Stimulated activated CD8-positive, alpha-beta memory T cell treated with anti-CD3 and anti-CD28 coated beads, Interleukin-15, amount 100 ng/mL, for 24 hours (primary cell): ENCODE measurements around the gene TRIML2.

ENCODE experiments used
- DNase-seq: peaks from one replicate; pipeline ENCODE4 v3.0.0-alpha.2; 2020; ENCODE audit warnings: low read depth

The TRIML2 gene

GRCh38 chr4:188109157-188109755 is at the start of gene TRIML2:
TRIML2 (minus strand) TSS chr4:188109603; CDS start chr4:188105368, 4,235 bp downstream.
- no peak for DNase-seq

DNA sequence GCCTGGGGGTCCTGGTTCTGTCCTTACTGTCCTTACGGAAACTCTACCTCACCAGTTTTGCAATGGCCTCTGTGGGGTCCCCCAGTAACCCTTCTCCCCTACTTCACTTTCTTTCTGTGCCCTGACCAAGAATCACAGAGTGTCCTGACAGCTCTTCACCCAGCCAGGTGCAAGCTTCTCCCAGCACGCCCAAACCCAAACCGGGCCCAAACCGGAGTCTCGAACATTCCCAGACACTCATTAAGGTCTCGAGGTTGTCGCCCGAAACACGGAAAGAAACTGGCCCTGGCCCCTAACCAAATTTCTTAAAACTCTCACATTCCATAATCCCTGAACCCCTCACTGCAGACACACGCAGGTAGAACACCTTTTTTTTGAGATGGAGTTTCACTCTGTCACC is 48.9 kb upstream of the TRIML2 start:
- no peak for DNase-seq

- no peak for DNase-seq
Measured at GRCh38 chr4:188154668-188155405, 45.4 kb upstream of the TRIML2 start.

DNA sequence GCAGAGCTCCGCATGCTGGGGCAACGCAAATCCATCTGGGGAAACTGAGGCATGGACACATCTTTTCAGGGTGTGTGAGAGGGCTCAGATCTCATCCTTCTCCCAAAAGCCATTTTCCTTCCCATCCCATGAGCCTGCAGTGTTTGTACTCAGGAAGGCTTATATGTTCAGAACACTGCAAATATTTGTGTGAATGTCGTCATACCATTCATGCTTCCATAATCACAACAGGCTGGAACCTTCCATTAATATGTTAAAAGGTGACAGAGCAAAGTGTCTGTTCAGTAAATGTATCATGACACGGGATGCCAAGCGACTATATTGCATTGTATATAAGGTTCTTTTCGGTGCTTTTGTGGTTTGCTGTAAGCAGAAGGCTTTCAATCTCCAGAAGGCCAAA is 38.4 kb upstream of the TRIML2 start:
- DNase-seq: no peak

DNA sequence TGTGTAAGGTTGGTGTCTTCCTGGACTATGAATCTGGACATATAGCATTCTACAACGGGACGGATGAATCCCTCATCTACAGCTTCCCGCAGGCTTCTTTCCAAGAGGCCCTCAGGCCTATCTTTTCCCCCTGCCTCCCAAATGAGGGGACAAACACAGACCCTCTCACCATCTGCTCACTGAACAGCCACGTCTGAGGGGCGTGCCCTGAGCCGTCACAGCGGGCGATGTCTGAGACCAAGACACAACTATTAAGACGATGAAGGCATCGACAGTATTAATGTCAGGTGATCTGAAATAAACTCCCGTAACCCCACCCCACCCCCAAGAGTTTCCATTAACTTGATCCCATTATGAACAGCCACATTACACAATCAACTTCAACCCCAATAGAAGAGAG is 37.8 kb upstream of the TRIML2 start:
- DNase-seq: no peak

DNA sequence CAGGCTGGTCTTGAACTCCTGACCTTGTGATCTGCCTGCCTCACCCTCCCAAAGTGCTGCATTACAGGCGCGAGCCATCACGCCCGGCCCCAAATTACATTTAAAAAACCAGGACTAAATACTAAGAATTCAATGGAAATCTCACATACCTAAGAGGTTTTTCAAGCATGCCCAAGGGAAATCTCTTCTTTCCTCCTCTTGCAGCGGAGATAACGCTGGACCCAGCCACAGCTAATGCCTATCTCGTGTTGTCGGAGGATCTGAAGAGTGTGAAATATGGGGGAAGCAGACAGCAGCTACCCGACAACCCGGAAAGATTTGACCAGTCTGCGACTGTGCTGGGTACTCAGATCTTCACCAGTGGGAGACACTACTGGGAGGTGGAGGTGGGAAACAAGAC is 37.2 kb upstream of the TRIML2 start:
- no peak for DNase-seq

DNA sequence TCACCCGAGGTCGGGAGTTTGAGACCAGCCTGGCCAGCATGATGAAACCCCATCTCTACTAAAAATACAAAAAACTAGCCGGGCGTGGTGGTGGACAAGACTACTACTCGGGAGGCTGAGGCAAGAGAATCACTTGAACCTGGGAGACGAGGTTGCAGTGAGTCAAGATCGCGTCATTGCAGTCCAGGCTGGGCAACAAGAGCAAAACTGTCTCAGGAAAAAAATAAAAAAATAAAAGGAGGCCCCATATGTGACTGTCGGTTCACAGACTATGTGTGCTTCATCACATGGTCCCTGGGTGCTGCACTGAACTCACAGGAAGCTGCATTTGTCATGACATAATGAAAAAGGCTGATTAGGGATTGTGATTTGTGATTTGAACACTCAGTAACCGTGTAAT is 36.2 kb upstream of the TRIML2 start:
- DNase-seq: no peak

DNA sequence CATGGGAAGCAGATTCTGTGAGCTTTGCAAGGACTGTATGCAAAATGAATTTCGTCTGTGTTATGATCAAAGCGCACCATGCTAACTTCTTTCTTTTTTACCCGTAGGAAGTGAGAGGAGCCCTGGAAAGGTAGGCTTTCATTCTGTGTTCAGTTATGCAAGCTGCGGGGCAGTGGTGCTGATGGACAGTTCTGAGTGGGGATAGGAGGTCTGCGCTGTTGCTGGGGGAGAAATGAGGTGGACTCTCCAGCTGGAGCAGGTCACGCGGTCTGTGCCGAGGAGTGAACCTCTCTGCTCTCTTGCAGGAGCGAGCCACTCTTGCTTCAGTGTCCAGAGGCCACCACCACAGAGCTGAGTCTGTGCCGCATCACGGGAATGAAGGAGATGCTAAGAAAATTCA is 34.3 kb upstream of the TRIML2 start:
- DNase-seq: no peak

DNA sequence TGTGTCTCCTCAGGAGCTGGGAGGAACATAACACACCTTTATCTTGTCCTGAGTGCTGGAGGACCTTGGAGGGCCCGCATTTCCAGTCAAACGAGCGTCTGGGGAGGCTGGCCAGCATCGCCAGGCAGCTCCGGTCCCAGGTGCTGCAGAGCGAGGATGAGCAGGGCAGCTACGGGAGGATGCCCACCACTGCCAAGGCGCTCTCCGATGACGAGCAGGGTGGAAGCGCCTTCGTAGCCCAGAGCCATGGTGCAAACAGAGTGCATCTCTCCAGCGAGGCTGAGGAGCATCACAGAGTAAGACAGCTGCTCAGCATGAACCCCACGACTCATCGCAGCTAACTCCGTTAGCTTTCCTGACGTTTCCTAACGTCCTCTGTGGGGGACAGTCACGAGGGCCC is 30.3 kb upstream of the TRIML2 start:
- DNase-seq: no peak

GRCh38 chr4:188139141-188139540 is 29.7 kb upstream of the TRIML2 start, which contains the start of gene TRIML1:
TRIML1 (plus strand) TSS chr4:188139441; CDS start chr4:188139559, 118 bp downstream.
- DNase-seq: no peak

- DNase-seq: no peak
Measured at GRCh38 chr4:188138227-188138626, 28.8 kb upstream of the TRIML2 start.

DNA sequence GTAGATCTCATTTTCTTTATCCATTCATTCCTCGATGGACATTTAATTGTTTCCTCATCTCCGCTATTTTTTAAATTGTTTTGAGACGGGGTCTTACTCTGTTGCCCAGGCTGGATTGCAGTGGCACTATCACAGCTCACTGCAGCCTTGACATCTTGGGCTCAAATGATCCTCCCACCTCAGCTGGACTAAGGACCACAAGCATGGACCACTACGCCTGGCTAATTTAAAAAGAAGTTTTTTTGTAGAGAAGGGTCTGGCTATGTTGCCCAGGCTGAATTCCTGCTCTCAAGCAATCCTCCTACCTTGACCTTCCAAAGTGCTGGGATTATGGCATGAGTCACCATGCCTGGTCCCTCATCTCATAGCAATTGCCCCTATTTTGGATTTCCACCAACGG is 22.8 kb upstream of the TRIML2 start:
- no peak for DNase-seq

GRCh38 chr4:188130355-188130754 is 21.0 kb upstream of the TRIML2 start:
- no peak for DNase-seq

- DNase-seq: no peak
Measured at GRCh38 chr4:188127214-188127874, 17.9 kb upstream of the TRIML2 start.

GRCh38 chr4:188121530-188121929 is 12.1 kb upstream of the TRIML2 start:
- DNase-seq: no peak

- DNase-seq: no peak
Measured at GRCh38 chr4:188117631-188118324, 8.4 kb upstream of the TRIML2 start.

- DNase-seq: no peak
Measured at GRCh38 chr4:188113156-188113555, 3.8 kb upstream of the TRIML2 start.

GRCh38 chr4:188111955-188112354 is 2.6 kb upstream of the TRIML2 start:
- DNase-seq: no peak

DNA sequence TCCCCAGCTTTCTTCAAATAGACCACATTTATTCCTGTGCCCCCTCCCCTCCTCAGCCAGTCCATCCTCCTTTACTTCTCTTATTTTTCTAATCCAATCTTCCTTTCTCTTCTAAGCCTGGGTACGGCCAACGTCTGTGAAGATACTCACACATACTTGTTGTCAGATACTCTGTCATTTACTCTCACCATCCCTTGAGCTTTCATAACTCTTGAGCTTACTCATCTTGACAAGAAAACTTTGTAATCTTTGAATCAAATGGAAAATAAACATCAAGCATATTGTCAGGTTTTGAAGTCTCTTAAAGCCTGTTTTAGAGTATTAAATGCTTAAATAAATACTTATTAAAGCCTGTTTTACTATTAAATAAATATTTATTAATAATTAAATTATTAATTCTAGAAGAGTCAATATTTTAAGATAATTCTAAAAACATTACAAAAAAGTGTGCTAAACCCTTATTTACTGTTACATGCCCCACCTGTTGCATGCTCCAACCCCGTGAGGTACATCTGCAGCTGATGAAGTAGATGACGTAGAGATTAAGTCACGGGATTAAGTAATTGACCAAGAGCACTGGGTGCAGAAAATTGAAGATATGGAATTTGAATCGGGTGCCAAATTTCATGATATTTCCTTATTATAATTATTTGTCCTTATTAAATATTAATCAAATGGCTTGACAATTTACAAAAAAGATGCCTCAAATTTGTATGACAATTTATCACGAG is 1.5 kb upstream of the TRIML2 start:
- DNase-seq: no peak

DNA sequence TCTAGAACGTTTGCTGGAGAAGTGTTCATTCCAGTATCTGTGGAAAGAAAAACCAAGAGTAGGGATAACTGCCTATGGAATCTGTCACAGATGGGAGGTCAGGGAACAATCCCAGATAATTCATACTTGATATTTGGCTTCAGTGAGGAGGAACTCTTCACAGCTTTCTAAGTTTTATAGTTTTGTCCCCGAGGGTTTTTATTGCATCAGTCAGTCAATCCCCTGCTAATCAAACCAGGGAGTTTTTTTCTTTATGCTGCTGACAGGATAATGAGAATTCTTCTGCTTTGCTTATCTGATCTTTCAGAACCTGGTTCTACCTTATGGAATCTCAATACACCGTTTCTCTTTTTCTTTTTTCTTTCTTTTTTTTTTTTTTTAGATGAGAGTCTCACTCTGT is 633 bp upstream of the TRIML2 start:
- no peak for DNase-seq

- no peak for DNase-seq
Measured at GRCh38 chr4:188107931-188108843, 1.2 kb downstream of the TRIML2 start.
